Bronchial epithelial cell (primary cell): ENCODE data around the gene SDHC. TPM values are rescaled to one million over a fixed set of nuclear protein-coding genes. Genes with fewer than 3 reads are reported as not detected.
"Not testable (repeated sequence)": the region's sequence is repeated elsewhere in the genome, so short reads cannot be mapped to it uniquely, and the experiment has no call there.

Experiments
- DNase-seq: peaks from one replicate; pipeline ENCODE4 v3.0.0-alpha.2; 2010; ENCODE audit warnings: low read depth
- FAIRE-seq: peaks from 2 replicates; lab custom pipeline; 2011; peaks lifted over from hg19 to GRCh38; lab: Jason Lieb, UNC
- H3K27me3 ChIP-seq: 2 replicates; pipeline ENCODE4 v1.5.1; 2011; ENCODE audit warnings: low read length; ENCODE audit not compliant: control insufficient read depth, insufficient read depth
- H3K36me3 ChIP-seq: 2 replicates; pipeline ENCODE4 v1.5.1; 2011; ENCODE audit warnings: low read length; ENCODE audit not compliant: control insufficient read depth, insufficient read depth
- H3K4me3 ChIP-seq: 2 replicates; pipeline ENCODE4 v1.5.1; 2011; ENCODE audit warnings: mild to moderate bottlenecking, low read depth, low read length, control low read depth
- CTCF ChIP-seq: IDR thresholded peaks from 2 replicates; pipeline ENCODE4 v1.5.1; 2011; ENCODE audit warnings: mild to moderate bottlenecking, moderate library complexity, low read length, control low read depth, inconsistent platforms; ENCODE audit not compliant: insufficient read depth, severe bottlenecking
- total RNA-seq: library from RNA; depleted of rRNA; stranded (reverse); fragments of >200 nt; gene quantifications from 2 replicates; pipeline ENCODE4 v1.2.1, GENCODE V29; 2014

The SDHC gene
- total RNA-seq, 1 donor from 2014 or later: 15.0 TPM

GRCh38 chr1:161311595-161312181, 2.5 kb upstream of the SDHC start:
- Histone ChIP-seq H3K27me3 (no peaks in the 10 kb centered on the region), H3K4me3 (no peak overlapping the region), H3K36me3 (no peaks in the 10 kb centered on the region)
- no peak for DNase-seq
- no peak for TF ChIP-seq CTCF
- FAIRE-seq: no peak

- H3K36me3 ChIP-seq: peaks cover 1% of the 10 kb centered on the region
- FAIRE-seq (no peak), DNase-seq (no peak)
- H3K27me3 ChIP-seq: no peaks in the 10 kb centered on the region
- no peak for TF ChIP-seq CTCF
- peak overlapping the region; percentile 86 for H3K4me3 ChIP-seq
Measured at GRCh38 chr1:161313554-161314200, 504 bp upstream of the SDHC start.

DNA sequence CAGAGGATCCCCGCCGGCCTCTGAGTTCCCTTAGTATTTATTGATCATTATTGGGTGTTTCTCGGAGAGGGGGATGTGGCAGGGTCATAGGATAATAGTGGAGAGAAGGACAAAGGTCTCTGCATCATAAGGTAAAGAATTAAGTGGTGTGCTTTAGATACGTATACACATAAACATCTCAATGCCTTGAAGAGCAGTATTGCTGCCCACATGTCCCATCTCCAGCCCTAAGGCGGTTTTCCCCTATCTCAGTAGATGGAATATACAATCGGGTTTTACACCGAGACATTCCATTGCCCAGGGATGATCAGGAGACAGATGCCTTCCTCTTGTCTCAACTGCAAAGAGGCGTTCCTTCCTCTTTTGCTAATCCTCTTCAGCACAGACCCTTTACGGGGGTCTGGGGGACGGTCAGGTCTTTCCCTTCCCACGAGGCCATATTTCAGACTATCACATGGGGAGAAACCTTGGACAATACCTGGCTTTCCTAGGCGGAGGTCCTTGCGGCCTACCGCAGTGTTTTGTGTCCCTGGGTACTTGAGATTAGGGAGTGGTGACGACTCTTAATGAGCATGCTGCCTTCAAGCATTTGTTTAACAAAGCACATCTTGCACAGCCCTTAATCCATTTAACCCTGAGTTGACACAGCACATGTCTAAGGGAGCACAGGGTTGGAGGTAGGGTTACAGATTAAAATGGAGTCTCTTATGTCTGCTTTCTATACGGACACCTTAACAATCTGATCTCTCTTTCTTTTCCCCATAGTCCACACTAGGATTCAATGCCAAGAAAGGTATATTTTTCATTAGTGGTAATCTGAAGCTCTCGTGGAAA, 1.9 kb downstream of the SDHC start:
- not testable (repeated sequence) for H3K36me3 ChIP-seq, DNase-seq, H3K27me3 ChIP-seq, FAIRE-seq, H3K4me3 ChIP-seq

GRCh38 chr1:161324020-161324419, 9.8 kb downstream of the SDHC start:
- DNase-seq (no peak), FAIRE-seq (no peak)
- Histone ChIP-seq H3K27me3 (no peaks in the 10 kb centered on the region), H3K4me3 (no peak overlapping the region), H3K36me3 (peaks cover 5% of the 10 kb centered on the region)
- no peak for TF ChIP-seq CTCF

DNA sequence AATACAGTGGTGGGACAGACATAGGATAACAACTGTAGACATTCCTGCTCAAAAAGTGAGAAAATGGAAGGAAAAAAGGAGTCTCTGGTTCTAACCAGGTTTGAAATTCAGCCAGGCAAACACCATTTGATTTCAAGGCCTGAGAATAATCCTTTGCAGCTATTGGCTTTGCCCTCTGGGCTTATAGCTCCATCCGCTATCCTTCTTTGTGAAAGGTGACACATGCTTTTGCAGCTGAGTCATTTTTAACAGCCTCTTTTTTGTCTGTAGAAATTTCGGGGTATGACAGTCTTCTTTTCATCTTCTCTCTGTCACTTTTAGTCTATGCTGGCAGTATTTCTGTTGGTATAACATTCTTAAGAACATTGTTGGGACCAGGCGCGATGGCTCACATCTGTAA, 16.2 kb downstream of the SDHC start:
- Histone ChIP-seq H3K27me3 (no peaks in the 10 kb centered on the region), H3K36me3 (peaks cover 12% of the 10 kb centered on the region), H3K4me3 (no peak overlapping the region)
- DNase-seq (peak; percentile 21), FAIRE-seq (no peak)
- no peak for TF ChIP-seq CTCF

DNA sequence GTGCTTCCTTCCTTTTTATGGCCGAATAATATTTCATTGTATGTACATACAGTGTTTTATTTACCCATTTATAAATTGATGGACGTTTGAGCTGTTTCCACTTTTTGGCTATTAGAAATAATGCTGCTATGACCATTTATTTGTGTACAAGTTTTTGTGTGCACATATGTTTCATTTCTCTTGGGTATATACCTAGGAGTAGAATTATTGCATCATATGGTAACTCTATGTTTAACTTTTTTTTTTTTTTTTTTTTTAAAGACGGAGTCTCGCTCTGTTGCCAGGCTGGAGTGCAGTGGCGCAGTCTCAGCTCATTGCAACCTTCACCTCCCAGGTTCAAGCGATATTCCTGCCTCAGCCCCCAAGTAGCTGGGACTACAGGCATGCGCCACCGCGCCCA, 19.0 kb downstream of the SDHC start:
- FAIRE-seq: no peak

More for the DNA sequence above, 19.0 kb downstream of the SDHC start:
- Histone ChIP-seq H3K36me3 (peaks cover 13% of the 10 kb centered on the region), H3K4me3 (no peak overlapping the region), H3K27me3 (no peaks in the 10 kb centered on the region)
- DNase-seq: no peak
- no peak for TF ChIP-seq CTCF
